ENCODE results near the gene RAD51B.

Gene RAD51B

GRCh38 chr14:68714991-68715924, 895.7 kb downstream of the RAD51B start (continued):
- TF ChIP-seq, protein P1, sequence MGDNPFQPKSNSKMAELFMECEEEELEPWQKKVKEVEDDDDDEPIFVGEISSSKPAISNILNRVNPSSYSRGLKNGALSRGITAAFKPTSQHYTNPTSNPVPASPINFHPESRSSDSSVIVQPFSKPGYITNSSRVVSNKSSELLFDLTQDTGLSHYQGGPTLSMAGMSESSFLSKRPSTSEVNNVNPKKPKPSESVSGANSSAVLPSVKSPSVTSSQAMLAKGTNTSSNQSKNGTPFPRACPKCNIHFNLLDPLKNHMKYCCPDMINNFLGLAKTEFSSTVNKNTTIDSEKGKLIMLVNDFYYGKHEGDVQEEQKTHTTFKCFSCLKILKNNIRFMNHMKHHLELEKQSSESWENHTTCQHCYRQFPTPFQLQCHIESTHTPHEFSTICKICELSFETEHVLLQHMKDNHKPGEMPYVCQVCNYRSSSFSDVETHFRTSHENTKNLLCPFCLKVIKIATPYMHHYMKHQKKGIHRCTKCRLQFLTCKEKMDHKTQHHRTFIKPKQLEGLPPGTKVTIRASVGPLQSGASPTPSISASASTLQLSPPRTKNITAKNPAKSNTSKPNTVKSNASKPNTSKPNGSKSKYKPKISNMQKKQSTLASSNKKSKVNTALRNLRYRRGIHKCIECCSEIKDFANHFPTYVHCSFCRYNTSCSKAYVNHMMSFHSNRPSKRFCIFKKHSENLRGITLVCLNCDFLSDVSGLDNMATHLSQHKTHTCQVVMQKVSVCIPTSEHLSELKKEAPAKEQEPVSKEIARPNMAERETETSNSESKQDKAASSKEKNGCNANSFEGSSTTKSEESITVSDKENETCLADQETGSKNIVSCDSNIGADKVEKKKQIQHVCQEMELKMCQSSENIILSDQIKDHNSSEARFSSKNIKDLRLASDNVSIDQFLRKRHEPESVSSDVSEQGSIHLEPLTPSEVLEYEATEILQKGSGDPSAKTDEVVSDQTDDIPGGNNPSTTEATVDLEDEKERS (tag by site-specific recombination; IDR thresholded peaks at IDR 0.05) = no peak
- TF ChIP-seq ZNF660 (tag by site-specific recombination; IDR thresholded peaks at IDR 0.05) (no peak), RBAK (tag by site-specific recombination; IDR thresholded peaks at IDR 0.05) (no peak), ZNF830 (tag by site-specific recombination; IDR thresholded peaks at IDR 0.05; ENCODE audit: low read depth) (no peak), SCRT1 (tag by site-specific recombination; IDR thresholded peaks at IDR 0.05; ENCODE audit: borderline replicate concordance) (no peak)

DNA sequence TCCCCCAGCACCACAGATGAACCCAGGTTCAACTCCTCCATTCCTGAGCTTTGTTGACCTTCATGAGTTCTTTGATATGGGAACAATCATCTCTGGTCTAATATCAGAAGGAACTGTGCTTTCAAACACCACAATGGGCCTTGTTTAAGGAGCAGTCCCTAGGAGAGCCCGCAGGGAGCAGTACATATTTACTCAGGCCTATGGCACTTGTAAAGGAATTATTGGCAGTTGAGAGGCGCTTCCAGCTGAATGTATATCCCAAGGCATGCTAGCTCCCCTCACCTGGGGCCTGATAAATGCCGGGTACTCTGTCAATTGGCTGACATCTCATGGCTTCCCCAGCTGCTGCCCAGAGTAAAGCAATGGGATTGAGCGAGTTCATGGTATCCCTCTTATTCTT, 897.1 kb downstream of the RAD51B start:
- ChIA-PET CTCF (interaction anchor here (2.0 kb wide), 1 partner anchor 100 kb away, joined by 10 read pairs; no protein-coding TSS in a partner anchor), POLR2A (no interaction called here)
- no peak overlapping the region for H3K27ac ChIP-seq (ENCODE audit: extremely low read depth, low read depth, low read length)
- no peak for TF ChIP-seq MZF1 (tag by site-specific recombination; IDR thresholded peaks at IDR 0.05; ENCODE audit: borderline replicate concordance)
- TF ChIP-seq, protein P2, sequence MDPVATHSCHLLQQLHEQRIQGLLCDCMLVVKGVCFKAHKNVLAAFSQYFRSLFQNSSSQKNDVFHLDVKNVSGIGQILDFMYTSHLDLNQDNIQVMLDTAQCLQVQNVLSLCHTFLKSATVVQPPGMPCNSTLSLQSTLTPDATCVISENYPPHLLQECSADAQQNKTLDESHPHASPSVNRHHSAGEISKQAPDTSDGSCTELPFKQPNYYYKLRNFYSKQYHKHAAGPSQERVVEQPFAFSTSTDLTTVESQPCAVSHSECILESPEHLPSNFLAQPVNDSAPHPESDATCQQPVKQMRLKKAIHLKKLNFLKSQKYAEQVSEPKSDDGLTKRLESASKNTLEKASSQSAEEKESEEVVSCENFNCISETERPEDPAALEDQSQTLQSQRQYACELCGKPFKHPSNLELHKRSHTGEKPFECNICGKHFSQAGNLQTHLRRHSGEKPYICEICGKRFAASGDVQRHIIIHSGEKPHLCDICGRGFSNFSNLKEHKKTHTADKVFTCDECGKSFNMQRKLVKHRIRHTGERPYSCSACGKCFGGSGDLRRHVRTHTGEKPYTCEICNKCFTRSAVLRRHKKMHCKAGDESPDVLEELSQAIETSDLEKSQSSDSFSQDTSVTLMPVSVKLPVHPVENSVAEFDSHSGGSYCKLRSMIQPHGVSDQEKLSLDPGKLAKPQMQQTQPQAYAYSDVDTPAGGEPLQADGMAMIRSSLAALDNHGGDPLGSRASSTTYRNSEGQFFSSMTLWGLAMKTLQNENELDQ (tag by site-specific recombination; IDR thresholded peaks at IDR 0.05; ENCODE audit: low read depth) = no peak
- TF ChIP-seq ZNF791 (tag by site-specific recombination; IDR thresholded peaks at IDR 0.05) = no peak
- no peak for TF ChIP-seq ELK4 (IDR thresholded peaks at IDR 0.05; ENCODE audit: borderline replicate concordance, low read depth, low read length)
- TF ChIP-seq ZNF174 (tag by site-specific recombination; IDR thresholded peaks at IDR 0.05) = no peak
- no peak for TF ChIP-seq ZFHX2 (tag by site-specific recombination; conservative IDR thresholded peaks at IDR 0.05)
- no peak for TF ChIP-seq ZNF629 (tag by site-specific recombination; IDR thresholded peaks at IDR 0.05)
- TF ChIP-seq GLI2 (tag by site-specific recombination; IDR thresholded peaks at IDR 0.05; ENCODE audit: borderline replicate concordance, low read depth) = no peak
- TF ChIP-seq, protein P3, sequence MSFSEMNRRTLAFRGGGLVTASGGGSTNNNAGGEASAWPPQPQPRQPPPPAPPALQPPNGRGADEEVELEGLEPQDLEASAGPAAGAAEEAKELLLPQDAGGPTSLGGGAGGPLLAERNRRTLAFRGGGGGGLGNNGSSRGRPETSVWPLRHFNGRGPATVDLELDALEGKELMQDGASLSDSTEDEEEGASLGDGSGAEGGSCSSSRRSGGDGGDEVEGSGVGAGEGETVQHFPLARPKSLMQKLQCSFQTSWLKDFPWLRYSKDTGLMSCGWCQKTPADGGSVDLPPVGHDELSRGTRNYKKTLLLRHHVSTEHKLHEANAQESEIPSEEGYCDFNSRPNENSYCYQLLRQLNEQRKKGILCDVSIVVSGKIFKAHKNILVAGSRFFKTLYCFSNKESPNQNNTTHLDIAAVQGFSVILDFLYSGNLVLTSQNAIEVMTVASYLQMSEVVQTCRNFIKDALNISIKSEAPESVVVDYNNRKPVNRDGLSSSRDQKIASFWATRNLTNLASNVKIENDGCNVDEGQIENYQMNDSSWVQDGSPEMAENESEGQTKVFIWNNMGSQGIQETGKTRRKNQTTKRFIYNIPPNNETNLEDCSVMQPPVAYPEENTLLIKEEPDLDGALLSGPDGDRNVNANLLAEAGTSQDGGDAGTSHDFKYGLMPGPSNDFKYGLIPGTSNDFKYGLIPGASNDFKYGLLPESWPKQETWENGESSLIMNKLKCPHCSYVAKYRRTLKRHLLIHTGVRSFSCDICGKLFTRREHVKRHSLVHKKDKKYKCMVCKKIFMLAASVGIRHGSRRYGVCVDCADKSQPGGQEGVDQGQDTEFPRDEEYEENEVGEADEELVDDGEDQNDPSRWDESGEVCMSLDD (tag by site-specific recombination; IDR thresholded peaks at IDR 0.05) = no peak
- no peak for TF ChIP-seq ZNF26 (tag by site-specific recombination; IDR thresholded peaks at IDR 0.05)
- no peak for TF ChIP-seq KLF7 (tag by site-specific recombination; IDR thresholded peaks at IDR 0.05; ENCODE audit: borderline replicate concordance)
- TF ChIP-seq SP2 (tag by site-specific recombination; IDR thresholded peaks at IDR 0.05) = no peak
- no peak for TF ChIP-seq ZEB2 (tag by site-specific recombination; IDR thresholded peaks at IDR 0.05)
- TF ChIP-seq ZNF514 (tag by site-specific recombination; IDR thresholded peaks at IDR 0.05) = no peak
- no peak for TF ChIP-seq ZNF549 (tag by site-specific recombination; IDR thresholded peaks at IDR 0.05)
- no peak for TF ChIP-seq OSR2 (tag by site-specific recombination; IDR thresholded peaks at IDR 0.05)
- no peak for TF ChIP-seq ZNF658 (tag by site-specific recombination; IDR thresholded peaks at IDR 0.05)
- H3K4me1 ChIP-seq (ENCODE audit: control insufficient read depth, insufficient read depth, low read length) = no peaks in the 10 kb centered on the region
- no peak overlapping the region for H3K4me3 ChIP-seq (ENCODE audit: low read depth, low read length)
- no peaks in the 10 kb centered on the region for H3K9me3 ChIP-seq (ENCODE audit: control insufficient read depth, insufficient read depth, low read depth, low read length)
- no peaks in the 10 kb centered on the region for H3K36me3 ChIP-seq (ENCODE audit: control insufficient read depth in 2 of 2, insufficient read depth in 1 of 2, low read length in 2 of 2)

All from HEK293 (cell line).